Lower leg skin (tissue), 4 donors: ENCODE results near the gene PRF1. TPM values are rescaled to one million over a fixed set of nuclear protein-coding genes. Genes with fewer than 3 reads are reported as not detected.
"Not testable (repeated sequence)": the region's sequence is repeated elsewhere in the genome, so short reads cannot be mapped to it uniquely, and the experiment has no call there.

Experiments
- DNase-seq, 2 donors: peaks; one replicate each; pipeline ENCODE4 v3.0.0-alpha.2; 2019; ENCODE audit warnings: low spot score in 2 of 2
- H3K4me3 ChIP-seq: fragments of 200-600 bp; sonication (generic); 2 replicates; pipeline ENCODE4 v1.5.1; 2017; ENCODE audit warnings: mild to moderate bottlenecking, low read depth; ENCODE audit not compliant: poor library complexity, severe bottlenecking
- CTCF ChIP-seq, 3 donors: fragments of 450-650 bp; IDR thresholded peaks; one replicate each; pipeline ENCODE4 v1.5.1; 2016; ENCODE audit warnings: antibody characterized with exemption in 3 of 3, mild to moderate bottlenecking in 3 of 3, moderate library complexity in 2 of 3
- POLR2A ChIP-seq, 2 donors: fragments of 450-650 bp; IDR thresholded peaks; one replicate each; pipeline ENCODE4 v1.6.1; 2016 to 2017; ENCODE audit warnings: antibody characterized with exemption in 2 of 2, mild to moderate bottlenecking in 1 of 2, moderate library complexity in 1 of 2
- WGBS, 2 donors: methylation state at CpG; one replicate each; pipeline ENCODE4 v1.1.5; 2018; 5-methylcytosine and 5-hydroxymethylcytosine counted together
- intact Hi-C: fragments of 100-400 bp; cut with DNase I; formaldehyde crosslinking; loops from one replicate; pipeline ENCODE4 v1.15.0; 2023; ENCODE audit warnings: low total_unique reads
- total RNA-seq, 4 donors: library from RNA; depleted of rRNA; stranded (reverse); fragments of >200 nt; gene quantifications; one replicate each; pipeline ENCODE4 v1.1.0, GENCODE V29; 2016

PRF1 gene
- total RNA-seq, 4 donors from 2014 or later: 0.36 to 1.4 (median 1.1) TPM

- 84 to 88% methylated on average over 7 to 8 of the region's 8 CpGs for WGBS, 2 donors
- H3K4me3 ChIP-seq: no peak overlapping the region
- DNase-seq: peak in 1 of 2 donors; percentile 68
- TF ChIP-seq POLR2A (IDR thresholded peaks at IDR 0.05) (no peak), CTCF (IDR thresholded peaks at IDR 0.05) (no peak)
- intact Hi-C loops: no loop called here
These were observed 16.9 kb downstream of the PRF1 start for GRCh38 chr10:70585578-70586169.

- intact Hi-C loops: no loop called here
- no peak for DNase-seq
- 31 to 37% methylated on average over 7 of the region's 7 CpGs for WGBS, 2 donors
- no peak for TF ChIP-seq CTCF (IDR thresholded peaks at IDR 0.05)
- no peak overlapping the region for H3K4me3 ChIP-seq
These were observed 17.5 kb downstream of the PRF1 start for GRCh38 chr10:70584909-70585544.

GRCh38 chr10:70584366-70584765 lies 18.2 kb downstream of the PRF1 start:
- TF ChIP-seq POLR2A (IDR thresholded peaks at IDR 0.05) (no peak), CTCF (IDR thresholded peaks at IDR 0.05) (no peak)
- DNase-seq: peak in 1 of 2 donors; percentile 67

GRCh38 chr10:70583669-70584037 lies 18.9 kb downstream of the PRF1 start:
- intact Hi-C loops: no loop called here
- 70 to 73% methylated on average over 2 of the region's 2 CpGs for WGBS, 2 donors
- DNase-seq: peak in 1 of 2 donors; percentile 43
- TF ChIP-seq POLR2A (IDR thresholded peaks at IDR 0.05) (no peak), CTCF (IDR thresholded peaks at IDR 0.05) (no peak)
- no peak overlapping the region for H3K4me3 ChIP-seq

More at GRCh38 chr10:70584366-70584765, 18.2 kb downstream of the PRF1 start:
- H3K4me3 ChIP-seq: no peak overlapping the region
- intact Hi-C loops: no loop called here
- 87 to 88% methylated on average over 11 of the region's 11 CpGs for WGBS, 2 donors

GRCh38 chr10:70582793-70583668 lies 19.5 kb downstream of the PRF1 start:
- DNase-seq: peak in 1 of 2 donors; percentile 77
- no peak for TF ChIP-seq CTCF (IDR thresholded peaks at IDR 0.05)
- no peak for TF ChIP-seq POLR2A (IDR thresholded peaks at IDR 0.05)
- intact Hi-C loops: no loop called here
- 78 to 81% methylated on average over 18 to 19 of the region's 19 CpGs for WGBS, 2 donors
- H3K4me3 ChIP-seq: no peak overlapping the region

GRCh38 chr10:70581176-70581575 lies 21.4 kb downstream of the PRF1 start:
- H3K4me3 ChIP-seq, intact Hi-C loops: not testable (repeated sequence)
- 98 to 100% methylated on average over 5 of the region's 5 CpGs for whole genome bisulfite sequencing, 2 donors
- peak in 1 of 2 donors; percentile 37 for DNase-seq
